ENCODE results near the gene ADGRG7. TPM values are rescaled to one million over a fixed set of nuclear protein-coding genes. Genes with fewer than 3 reads are reported as not detected.
A peak's percentile ranks its signal among the peaks of the same experiment; 100 is the strongest.

ADGRG7 gene
- total and polyA plus RNA-seq, 2 of the 13 experiments (the other 11 are each of a cell fraction or from before 2014, with no cell fraction given) = not detected

DNA sequence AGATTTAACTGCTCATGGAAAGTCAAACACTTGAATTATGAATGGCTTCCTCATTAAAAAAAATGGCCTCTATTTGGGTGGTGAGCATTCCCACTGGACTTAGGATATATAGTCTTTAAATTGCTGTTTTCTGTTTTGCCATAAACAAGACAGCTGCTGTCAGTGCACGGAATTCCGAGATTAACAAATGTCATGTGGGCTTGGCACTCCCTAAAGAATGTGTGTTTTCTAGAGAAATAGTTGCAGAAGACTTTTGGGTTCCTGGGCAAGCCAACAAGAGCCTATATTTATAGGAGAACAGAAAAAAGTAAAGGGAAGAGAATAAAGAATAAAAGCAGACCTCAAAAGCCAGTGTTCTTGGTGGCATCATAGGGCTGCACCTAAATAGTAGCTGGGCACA lies 86.3 kb downstream of the ADGRG7 start:
- DNase-seq (ENCODE audit: low spot score) (no peak), ATAC-seq (no peak), FAIRE-seq (no peak)
- BruUV-seq (replicated peaks) = no TSS peak
- no peak for TF ChIP-seq GZF1 (CRISPR knock-in tag; IDR thresholded peaks at IDR 0.05)
- TF ChIP-seq ZBTB7A (CRISPR knock-in tag; IDR thresholded peaks at IDR 0.05) = no peak
- ChIA-PET POLR2A (no interaction called here), CTCF (ENCODE audit: low intra/inter-chr PET ratio, low total read pairs) (no interaction called here)
- in situ Hi-C loops (cut with HindIII; ENCODE audit: extremely low pct_ligation_motif_present, low pct_unique_long_range_greater_than_20kb) (no loop called here), intact Hi-C loops (cut with micrococcal nuclease; ENCODE audit: unreplicated experiment) (loop anchor here (10.0 kb wide), 1 partner anchor 61 kb away; no protein-coding TSS in a partner anchor)
- WGBS (ENCODE audit: low lambda C conversion rate) = 6% methylated on average over 2 of the region's 2 CpGs
- Histone ChIP-seq H3K27ac (ENCODE audit: extremely low read length, insufficient read depth, low read length) (no peak overlapping the region), H3K4me2 (ENCODE audit: low read depth, low read length) (no peak overlapping the region), H3K4me1 (ENCODE audit: insufficient read depth, low read length) (peaks cover 43% of the 10 kb centered on the region), H3K4me3 (replicated peaks in 1 of 3; ENCODE audit: insufficient read depth in 1 of 3, low read depth in 2 of 3, low read length in 3 of 3) (no peak overlapping the region), H4K20me1 (ENCODE audit: insufficient read depth, low read length) (no peaks in the 10 kb centered on the region), H3K27me3 (ENCODE audit: control insufficient read depth in 1 of 2, insufficient read depth in 2 of 2, low read length in 2 of 2) (peaks cover 0 to 2% of the 10 kb centered on the region in 2 experiments; a peak in 1 of 5 replicates), H3K36me3 (replicated peaks in 1 of 2; ENCODE audit: control insufficient read depth in 1 of 2, insufficient read depth in 2 of 2, low read length in 2 of 2) (no peaks in the 10 kb centered on the region), H3K79me2 (ENCODE audit: insufficient read depth, low read length) (no peaks in the 10 kb centered on the region), H3K9me3 (ENCODE audit: low read length) (no peaks in the 10 kb centered on the region), H3K9ac (ENCODE audit: insufficient read depth, low read depth, low read length) (no peak overlapping the region), H2AFZ (ENCODE audit: low read length) (no peak overlapping the region)

DNA sequence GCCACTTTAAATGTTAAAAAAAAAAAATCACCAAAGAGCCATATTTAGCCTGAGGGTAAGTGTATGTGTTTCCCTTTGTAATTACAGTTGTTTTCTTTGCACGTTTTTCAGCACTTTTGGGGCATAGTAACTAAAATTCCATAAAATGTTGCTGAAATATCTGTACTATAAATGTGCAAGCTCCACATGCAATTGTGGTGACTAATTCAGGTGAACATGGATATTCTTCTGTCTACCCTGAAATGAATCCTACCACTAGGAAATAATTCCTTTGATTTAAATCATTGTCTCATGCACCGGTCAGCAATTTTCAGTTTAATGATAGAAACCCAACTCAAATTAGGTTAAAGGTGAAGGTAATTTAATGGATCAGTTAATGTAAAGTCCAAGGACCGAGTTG lies 86.8 kb downstream of the ADGRG7 start:
- peaks cover 43% of the 10 kb centered on the region for H3K4me1 ChIP-seq (ENCODE audit: insufficient read depth, low read length)
- DNase-seq (ENCODE audit: low spot score) (no peak), FAIRE-seq (no peak), ATAC-seq (no peak)
- 19% methylated on average over 3 of the region's 3 CpGs for WGBS (ENCODE audit: low lambda C conversion rate)
- H3K27me3 ChIP-seq (ENCODE audit: control insufficient read depth in 1 of 2, insufficient read depth in 2 of 2, low read length in 2 of 2) = peaks cover 0 to 2% of the 10 kb centered on the region in 2 experiments; a peak in 1 of 5 replicates
- H3K79me2 ChIP-seq (ENCODE audit: insufficient read depth, low read length) = no peaks in the 10 kb centered on the region
- no peaks in the 10 kb centered on the region for H4K20me1 ChIP-seq (ENCODE audit: insufficient read depth, low read length)
- POLR2A ChIA-PET = no interaction called here
- TF ChIP-seq ELF3 (CRISPR knock-in tag; IDR thresholded peaks at IDR 0.05) = no peak
- TF ChIP-seq MAFK (conservative IDR thresholded peaks at IDR 0.05 in 1 of 2, IDR thresholded peaks at IDR 0.05 in 1 of 2; ENCODE audit: low read length in 2 of 2) = peak in 1 of 2 experiments; percentile 37; a peak in 2 of 4 replicates
- intact Hi-C loops (cut with micrococcal nuclease; ENCODE audit: unreplicated experiment) (loop anchor here (10.0 kb wide), 1 partner anchor 61 kb away; no protein-coding TSS in a partner anchor), in situ Hi-C loops (cut with HindIII; ENCODE audit: extremely low pct_ligation_motif_present, low pct_unique_long_range_greater_than_20kb) (no loop called here)
- CTCF ChIA-PET (ENCODE audit: low intra/inter-chr PET ratio, low total read pairs) = no interaction called here
- no TSS peak for BruUV-seq (replicated peaks)
- H3K9me3 ChIP-seq (ENCODE audit: low read length) = no peaks in the 10 kb centered on the region
- H3K36me3 ChIP-seq (replicated peaks in 1 of 2; ENCODE audit: control insufficient read depth in 1 of 2, insufficient read depth in 2 of 2, low read length in 2 of 2) = no peaks in the 10 kb centered on the region
- no peak overlapping the region for H2AFZ ChIP-seq (ENCODE audit: low read length)
- no peak overlapping the region for H3K4me2 ChIP-seq (ENCODE audit: low read depth, low read length)
- H3K4me3 ChIP-seq (replicated peaks in 1 of 3; ENCODE audit: insufficient read depth in 1 of 3, low read depth in 2 of 3, low read length in 3 of 3) = no peak overlapping the region
- no peak overlapping the region for H3K9ac ChIP-seq (ENCODE audit: insufficient read depth, low read depth, low read length)
- no peak overlapping the region for H3K27ac ChIP-seq (ENCODE audit: extremely low read length, insufficient read depth, low read length)
